GM21447 (cell line): ENCODE measurements around the gene C2CD2L.
"Not testable (repeated sequence)": the region's sequence is repeated elsewhere in the genome, so short reads cannot be mapped to it uniquely, and the experiment has no call there.

Experiments
- ATAC-seq: cut with Tn5 transposase; IDR thresholded peaks from one replicate; pipeline ENCODE4 v1.9.1; 2021; ENCODE audit not compliant: unreplicated experiment

The C2CD2L gene

GRCh38 chr11:119092880-119093842, 14.0 kb upstream of the C2CD2L start:
- no peak for ATAC-seq

GRCh38 chr11:119093942-119094815, 13.0 kb upstream of the C2CD2L start:
- ATAC-seq = peak; percentile 2

DNA sequence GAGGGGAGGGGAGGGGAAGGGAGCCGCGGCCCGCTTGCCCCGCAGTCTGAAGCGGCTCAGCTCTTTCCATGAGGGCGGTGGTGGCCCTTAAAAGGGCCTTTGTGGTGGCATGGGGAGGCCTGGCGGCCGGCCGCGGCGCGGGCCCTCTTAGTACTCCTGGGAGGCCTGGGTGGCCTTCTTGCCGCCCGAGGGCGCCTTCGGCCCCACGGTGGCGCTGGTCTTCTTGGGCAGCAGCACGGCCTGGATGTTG, 12.4 kb upstream of the C2CD2L start:
- ATAC-seq = peak; percentile 39

- peak; percentile 81 for ATAC-seq
Observed at GRCh38 chr11:119095066-119095880, 11.9 kb upstream of the C2CD2L start.

DNA sequence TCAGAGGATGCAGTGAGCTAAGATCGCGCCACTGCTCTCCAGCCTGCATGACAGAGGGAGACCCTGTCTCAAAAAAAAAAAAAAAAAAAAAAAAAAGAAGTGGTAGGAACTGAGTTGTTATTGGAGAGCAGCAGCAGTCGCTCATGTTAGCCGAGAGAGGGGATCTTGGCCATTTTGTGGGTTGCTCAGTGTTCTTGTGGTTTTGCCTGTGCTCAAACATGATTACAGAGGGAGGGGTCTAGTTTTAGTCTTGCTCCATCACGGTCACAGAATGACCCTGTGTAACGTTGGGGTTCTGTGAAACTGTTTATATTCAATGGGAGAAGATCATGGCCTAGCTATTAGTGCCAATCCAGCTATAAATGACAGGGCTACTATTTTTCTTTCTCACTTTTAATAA, 7.4 kb upstream of the C2CD2L start:
- no peak for ATAC-seq

- no peak for ATAC-seq
Observed at GRCh38 chr11:119100246-119100970, 6.7 kb upstream of the C2CD2L start.

DNA sequence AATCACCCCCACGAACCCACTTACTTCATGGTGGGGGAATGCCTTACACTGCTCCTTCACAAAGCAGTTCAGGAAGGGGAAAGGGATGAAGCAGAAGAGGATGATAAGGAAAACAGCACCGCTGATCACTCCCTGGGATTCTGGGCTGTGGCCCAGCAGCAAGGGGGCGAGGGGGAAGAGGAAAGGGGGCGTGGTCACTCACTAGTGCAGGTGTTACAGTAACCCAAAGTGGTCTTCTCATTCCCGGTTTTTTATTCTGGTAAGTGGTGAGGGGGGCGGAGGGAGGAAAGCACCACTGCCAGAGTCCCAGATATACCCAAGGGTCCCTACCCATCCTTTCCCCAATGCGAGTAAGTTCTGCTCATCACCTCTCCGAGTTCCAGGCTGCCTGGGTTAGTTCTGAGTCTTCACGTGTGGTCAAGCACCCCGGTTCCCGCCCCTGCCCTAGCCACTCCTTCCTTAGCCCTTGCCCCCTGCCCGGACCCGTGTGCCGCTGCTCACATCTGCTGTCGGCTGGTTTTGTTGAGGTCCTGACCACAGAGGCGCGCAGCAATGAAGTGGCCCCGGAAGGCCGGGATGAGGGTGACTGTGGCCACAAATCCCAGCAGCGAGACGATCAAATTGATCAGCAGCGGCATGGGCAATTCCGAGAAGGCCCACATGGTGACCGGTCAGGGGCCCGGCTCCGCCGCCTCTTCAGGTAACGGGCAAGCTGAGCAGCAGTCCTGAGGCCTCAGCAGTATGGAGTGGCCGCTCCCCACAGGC, 6.0 kb upstream of the C2CD2L start:
- peak; percentile 20 for ATAC-seq

DNA sequence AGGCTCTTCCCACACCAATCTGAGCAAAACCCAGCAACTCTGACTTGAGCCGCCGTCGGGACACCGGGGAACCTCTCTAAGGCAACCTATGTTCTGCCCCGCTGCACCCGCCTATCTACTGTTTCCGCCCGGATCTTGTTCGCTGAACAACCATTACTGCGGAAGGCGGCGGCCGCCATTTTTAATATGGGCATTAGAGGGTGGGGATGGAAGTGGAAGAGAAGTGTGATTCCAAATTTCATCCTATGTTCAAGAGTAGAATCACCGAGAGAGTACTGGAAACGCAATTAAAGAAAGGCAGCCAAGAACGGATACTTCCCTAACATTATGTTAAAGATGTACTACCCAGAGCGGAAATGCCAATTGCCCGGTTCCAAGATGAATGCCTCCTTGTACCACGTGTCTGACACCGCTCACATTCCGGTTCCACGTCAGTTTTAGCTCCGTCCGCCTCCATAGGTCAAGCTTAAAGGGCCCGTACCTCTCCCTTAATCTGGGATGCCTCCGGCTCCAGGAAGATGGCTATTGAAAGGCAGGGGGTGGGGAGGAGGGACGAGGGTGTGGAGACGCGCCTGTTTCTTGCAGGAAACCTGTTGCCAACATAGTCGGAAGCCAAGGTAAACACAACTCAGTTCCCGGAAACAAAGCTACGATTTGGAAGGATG, 5.3 kb upstream of the C2CD2L start, which contains the start of gene DPAGT1:
TSS of gene DPAGT1 (minus strand) at position 95 of the 665 bp plus-strand sequence. CDS start 198 bp downstream, outside the sequence.
- ATAC-seq = peak; percentile 81

- ATAC-seq = not testable (repeated sequence)
Observed at GRCh38 chr11:119103161-119103664, 3.9 kb upstream of the C2CD2L start.

DNA sequence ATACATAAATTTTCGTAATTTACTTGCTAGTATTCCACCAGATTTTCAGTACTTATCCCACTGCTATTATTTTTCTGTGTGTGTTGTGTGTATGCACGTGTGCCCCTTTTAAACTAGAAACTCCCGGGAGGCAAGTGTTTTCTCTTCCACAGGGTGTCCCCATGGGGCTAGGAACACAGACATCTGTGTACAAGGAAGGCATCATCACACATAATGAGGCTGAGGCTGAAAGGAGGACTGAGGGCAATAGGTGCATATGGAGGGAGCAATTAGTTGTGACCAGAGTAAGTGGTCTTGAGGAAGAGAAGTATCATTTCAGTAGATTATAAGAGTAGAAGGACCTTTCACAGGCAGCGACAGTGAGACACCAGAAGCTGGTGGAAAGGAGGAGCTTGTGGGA, 3.4 kb upstream of the C2CD2L start:
- no peak for ATAC-seq

GRCh38 chr11:119107538-119108145, 498 bp downstream of the C2CD2L start:
- ATAC-seq = peak; percentile 7

- ATAC-seq = no peak
Observed at GRCh38 chr11:119108146-119108856, 1.2 kb downstream of the C2CD2L start.

GRCh38 chr11:119108857-119109221, 1.7 kb downstream of the C2CD2L start:
- no peak for ATAC-seq

DNA sequence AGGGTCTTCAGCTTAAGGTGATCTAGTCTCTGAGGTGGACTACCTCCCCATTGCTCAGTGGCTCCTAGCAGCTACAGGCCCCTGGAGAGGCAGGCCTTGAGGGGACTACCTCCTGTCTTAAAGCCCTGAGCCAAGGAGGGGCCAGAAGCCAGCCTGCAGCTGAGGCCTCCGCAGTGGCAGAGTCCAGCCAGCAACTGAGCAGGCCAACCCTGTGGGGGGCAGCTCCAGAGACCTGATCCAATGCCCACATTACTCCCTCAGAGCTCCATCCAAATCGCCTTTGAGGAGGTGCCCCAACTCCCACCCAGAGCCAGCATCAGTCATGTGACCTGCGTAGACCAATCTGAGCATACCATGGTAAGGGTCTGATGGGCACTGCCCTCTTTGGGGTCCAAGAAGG, 2.7 kb downstream of the C2CD2L start:
- ATAC-seq = no peak

DNA sequence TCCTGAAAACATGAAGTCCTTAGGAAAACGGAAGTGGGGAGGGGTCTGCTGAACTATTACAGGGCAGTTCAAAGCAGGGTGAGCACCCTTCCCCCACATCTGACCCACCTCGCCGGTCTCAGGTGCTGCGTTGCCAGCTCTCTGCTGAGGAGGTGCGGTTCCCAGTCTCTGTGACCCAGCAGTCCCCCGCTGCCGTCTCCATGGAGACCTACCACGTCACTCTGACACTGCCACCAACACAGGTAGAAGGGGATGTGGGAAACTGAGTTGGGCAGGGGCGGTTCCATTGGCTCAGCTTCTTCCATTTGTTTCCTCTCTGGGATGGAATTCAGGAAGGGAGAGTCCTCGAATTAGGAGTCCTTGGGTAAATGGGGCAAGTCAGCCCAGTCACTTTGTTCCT, 3.3 kb downstream of the C2CD2L start:
- ATAC-seq = no peak

DNA sequence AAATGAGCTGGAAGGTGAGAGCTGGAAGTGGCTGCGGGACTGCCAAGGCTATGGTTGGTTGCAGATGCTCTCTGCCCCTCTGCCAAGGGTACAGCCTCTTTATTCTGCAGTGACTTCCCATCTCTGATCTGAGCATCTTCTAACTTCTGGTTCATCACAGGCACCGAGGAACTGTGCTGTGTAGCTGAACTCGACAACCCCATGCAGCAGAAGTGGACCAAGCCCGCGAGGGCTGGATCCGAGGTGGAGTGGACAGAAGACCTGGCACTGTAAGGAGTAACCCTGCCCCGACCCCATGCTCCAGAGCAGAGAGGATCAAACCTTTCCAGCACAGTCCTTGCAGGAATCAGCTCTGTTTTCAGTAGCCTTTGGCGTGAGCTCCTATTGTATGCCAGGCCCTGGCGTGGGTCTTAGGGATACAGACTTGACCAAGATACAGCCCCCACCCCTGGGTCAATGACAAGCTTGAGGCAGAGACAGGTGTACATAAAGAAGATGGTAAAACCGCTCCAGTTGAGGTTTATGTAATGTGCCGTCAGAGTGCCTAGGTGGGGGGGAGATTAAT, 4.3 kb downstream of the C2CD2L start:
- ATAC-seq = no peak

DNA sequence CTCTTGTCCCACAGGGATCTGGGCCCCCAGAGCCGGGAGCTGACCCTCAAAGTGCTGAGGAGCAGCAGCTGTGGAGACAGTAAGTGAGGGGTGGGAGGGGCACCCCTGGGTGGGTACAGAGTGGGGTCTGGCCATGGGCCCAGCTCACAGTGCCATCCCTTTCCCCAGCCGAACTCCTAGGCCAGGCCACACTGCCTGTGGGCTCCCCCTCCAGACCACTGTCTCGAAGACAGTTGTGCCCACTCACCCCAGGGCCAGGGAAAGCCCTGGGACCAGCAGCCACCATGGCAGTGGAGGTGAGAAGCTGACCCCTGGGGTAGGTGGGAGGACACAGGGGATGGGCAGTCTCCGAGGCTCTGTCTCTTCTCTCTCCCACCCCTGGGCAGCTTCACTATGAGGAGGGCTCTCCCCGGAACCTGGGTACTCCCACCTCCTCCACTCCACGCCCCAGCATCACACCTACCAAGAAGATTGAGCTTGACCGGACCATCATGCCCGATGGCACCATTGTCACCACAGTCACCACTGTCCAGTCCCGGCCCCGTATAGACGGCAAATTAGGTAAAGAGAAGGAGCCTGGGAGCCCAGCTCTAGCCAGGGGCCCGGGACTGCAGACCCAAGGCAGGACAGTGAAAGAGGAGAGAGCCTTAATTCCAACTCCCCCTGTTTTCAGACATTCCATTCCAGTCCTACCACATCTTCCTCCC, 5.3 kb downstream of the C2CD2L start:
- ATAC-seq = no peak
